Stimulated activated CD4-positive, alpha-beta T cell treated with anti-CD3 and anti-CD28 coated beads, TNF-alpha, amount 100 ng/mL, for 48 hours (primary cell): ENCODE results near the gene UNC80.
A peak's percentile ranks its signal among the peaks of the same experiment; 100 is the strongest.
"Not testable (repeated sequence)": the region's sequence is repeated elsewhere in the genome, so short reads cannot be mapped to it uniquely, and the experiment has no call there.

Experiments
- DNase-seq, 3 donors: peaks; one replicate each; pipeline ENCODE4 v3.0.0-alpha.2; 2020; ENCODE audit warnings: low read depth in 3 of 3

Gene UNC80, protein sequence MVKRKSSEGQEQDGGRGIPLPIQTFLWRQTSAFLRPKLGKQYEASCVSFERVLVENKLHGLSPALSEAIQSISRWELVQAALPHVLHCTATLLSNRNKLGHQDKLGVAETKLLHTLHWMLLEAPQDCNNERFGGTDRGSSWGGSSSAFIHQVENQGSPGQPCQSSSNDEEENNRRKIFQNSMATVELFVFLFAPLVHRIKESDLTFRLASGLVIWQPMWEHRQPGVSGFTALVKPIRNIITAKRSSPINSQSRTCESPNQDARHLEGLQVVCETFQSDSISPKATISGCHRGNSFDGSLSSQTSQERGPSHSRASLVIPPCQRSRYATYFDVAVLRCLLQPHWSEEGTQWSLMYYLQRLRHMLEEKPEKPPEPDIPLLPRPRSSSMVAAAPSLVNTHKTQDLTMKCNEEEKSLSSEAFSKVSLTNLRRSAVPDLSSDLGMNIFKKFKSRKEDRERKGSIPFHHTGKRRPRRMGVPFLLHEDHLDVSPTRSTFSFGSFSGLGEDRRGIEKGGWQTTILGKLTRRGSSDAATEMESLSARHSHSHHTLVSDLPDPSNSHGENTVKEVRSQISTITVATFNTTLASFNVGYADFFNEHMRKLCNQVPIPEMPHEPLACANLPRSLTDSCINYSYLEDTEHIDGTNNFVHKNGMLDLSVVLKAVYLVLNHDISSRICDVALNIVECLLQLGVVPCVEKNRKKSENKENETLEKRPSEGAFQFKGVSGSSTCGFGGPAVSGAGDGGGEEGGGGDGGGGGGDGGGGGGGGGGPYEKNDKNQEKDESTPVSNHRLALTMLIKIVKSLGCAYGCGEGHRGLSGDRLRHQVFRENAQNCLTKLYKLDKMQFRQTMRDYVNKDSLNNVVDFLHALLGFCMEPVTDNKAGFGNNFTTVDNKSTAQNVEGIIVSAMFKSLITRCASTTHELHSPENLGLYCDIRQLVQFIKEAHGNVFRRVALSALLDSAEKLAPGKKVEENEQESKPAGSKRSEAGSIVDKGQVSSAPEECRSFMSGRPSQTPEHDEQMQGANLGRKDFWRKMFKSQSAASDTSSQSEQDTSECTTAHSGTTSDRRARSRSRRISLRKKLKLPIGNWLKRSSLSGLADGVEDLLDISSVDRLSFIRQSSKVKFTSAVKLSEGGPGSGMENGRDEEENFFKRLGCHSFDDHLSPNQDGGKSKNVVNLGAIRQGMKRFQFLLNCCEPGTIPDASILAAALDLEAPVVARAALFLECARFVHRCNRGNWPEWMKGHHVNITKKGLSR (N-terminal part only)

DNA sequence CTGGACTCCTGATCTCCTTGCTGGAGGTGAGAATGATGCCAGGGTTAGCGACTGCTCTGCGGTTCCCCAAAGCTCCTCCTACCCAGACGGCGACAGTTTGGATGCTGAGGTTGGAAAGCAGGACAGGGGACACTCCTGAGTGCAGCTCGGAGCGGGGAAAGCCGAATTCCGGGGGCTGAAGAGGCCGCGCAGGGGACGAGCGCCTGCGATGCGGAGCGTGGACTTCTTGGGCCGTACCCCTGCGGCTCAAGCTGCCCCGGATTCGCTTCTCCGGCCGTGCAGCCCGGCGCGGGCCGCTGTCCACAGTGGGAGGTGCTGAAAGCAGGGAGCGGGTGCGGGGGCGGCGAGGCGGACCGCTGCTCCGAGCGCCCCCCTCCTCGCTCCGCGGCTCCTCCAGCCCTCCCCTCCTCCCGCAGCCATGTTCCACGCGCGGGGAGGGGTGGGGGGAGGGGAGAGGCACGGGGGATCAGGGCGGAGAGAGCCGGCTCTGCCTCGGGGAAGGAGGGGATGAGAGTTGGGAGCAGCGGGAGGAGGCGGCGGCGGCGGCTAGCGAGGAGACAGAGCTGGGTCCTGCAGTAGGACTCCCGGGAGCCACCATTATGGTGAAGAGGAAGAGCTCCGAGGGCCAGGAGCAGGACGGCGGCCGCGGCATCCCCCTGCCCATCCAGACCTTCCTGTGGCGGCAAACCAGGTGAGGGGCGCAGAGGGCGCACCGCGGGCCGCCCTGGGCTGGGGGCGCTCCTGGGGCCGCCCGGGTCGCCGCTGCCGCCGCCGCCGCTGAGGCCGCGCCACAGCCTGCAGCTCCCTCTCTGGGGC, at the start of gene UNC80:
Gene UNC80, plus strand, starts transcription at position 359 of the 816 bp plus-strand sequence. Its CDS starts 241 bp downstream, at position 600.
- DNase-seq: peak in 1 of 3 donors; percentile 7

DNA sequence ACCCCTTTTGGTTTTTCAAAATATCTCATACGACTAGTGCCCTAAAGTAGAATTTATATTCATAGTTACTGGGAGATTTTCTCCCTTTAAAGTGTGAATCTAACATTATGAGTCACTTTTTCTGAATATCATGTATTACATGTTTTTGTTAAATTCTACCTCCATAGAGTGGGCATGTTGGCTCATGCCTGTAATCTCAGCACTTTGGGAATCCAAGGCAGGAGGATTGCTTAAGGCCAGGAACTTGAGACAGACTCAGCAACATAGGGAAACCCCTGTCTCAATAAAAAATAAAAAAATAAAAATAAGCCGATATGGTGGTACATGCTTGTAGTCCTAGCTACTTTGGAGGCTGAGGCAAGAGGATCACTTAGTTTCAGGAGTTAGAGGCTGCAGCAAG, 45.3 kb upstream of the UNC80 start:
- no peak for DNase-seq

DNA sequence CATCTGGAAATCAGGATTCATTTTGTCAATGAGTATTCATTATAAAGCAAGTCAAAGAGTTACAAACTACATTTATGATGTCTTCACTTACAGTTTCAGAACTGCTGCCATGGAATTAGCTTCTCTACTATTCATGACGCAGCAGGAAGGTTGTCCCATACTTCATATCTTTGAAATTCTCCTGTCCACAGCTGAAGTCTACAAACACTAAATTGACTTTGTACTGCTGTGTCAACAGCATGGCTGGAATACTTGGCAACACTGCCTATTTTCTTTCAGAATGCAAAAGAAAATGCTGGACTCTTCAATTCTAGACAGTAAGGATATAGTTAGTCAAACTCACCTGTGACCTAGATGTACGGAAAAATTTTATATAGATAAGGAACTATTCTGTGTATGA, 44.6 kb upstream of the UNC80 start:
- no peak for DNase-seq

DNA sequence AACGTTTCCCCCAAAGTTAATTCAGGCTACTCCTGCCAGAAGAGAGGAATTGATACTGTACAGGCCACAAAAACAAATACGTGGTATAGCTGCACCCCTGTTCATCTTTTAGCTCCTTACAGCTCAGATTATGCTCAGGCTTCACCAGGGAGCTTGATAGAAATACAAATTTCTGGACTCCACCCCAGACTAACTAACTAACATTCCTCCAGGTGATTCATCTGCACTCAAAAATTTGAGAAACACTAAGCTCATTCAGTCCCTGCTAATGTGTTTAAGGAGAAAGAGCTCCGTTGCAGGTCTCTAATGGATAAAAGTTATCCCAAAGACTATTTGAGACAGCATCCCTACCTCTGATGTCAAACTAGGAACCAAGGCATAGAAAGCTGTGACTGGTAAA, 36.8 kb upstream of the UNC80 start:
- no peak for DNase-seq

DNA sequence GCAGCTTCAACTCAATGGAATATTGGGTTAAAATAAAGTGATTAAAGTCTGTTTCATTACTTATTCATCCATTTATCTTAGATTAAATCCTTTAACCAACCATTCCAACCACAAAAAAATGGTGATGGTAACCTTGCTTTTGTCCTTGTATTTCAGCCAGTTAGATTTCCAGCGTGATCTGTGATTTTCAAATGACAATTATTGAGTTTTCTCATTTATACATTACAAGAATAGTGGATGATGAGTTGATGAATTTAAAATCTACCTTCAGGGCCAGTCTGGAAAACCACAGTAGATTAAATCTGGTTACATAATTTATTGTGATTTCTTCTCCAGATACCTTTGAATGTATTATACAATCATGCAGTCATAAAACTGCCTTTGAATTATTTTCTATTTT, 29.7 kb upstream of the UNC80 start:
- DNase-seq: no peak

DNA sequence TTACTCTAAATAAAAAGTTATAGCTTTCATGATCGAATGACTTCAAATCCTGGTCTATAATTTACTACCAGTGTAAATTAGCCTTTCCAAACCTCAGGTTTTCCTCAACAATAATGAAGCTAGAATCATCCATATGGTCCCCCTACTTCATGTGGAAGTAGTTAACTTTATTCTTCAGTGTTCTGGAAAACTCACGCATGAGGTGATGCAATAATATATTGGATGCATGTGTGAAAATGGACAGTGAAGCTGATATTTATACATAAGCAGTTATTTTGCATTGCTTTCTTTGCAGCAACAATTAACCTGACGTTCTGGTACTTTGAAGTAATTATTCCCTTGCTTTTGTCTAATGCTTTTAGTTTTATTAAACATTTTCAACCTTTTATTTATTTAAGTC, 18.6 kb upstream of the UNC80 start:
- DNase-seq: no peak

DNA sequence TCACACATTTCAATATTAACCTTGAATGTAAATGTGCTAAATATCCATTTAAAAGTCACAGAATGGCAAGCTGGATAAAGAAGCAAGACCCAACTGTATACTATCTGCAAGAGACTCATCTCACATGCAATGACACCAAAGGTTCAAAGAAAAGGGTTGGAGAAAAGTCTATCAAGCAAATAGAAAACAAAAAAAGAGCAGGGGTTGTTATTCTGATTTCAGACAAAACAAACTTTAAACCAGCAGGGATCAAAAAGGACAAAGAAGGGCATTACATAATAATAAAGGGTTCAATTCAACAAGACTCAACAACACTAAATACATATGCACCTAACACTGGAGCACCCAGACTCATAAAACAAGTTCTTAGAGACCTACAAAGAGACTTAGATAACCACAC, 14.5 kb upstream of the UNC80 start:
- DNase-seq: no peak

DNA sequence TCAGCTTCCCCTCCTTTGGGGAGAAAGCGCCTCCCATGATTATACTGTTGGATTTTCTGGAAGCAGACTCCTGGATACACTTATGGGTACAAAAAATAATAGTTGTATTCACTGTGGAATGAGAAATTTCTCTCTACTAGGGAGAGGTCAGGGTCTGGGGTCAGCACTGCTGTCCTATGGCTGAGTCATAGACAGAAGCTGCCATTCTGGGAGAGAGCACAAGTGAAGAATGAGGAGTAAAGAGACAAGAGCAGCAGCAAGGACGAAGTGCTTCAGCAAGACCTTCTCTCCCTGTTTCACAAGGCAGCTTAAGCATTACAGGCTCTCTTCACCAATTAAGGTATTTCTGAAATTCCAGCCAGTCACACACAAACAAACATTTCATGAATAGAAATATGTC, 10.1 kb upstream of the UNC80 start:
- DNase-seq: no peak

DNA sequence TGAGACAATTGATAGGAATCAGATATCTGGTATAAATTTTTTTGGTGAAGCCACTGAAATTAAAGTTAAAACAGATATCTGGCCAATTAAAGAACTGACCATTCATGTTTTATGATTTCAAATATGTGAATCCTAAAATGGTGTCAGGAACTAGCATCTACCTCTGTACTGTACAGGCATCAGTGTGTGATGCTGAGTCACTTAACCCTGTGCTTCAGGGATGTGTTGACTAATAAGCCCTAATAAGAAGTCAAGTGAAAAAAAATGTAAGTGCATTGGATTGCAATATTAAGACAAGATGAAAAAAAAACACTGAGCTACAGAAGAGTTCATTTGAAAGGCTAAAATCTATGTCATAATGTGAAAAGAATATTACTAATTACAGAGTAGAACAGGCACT, 9.1 kb upstream of the UNC80 start:
- no peak for DNase-seq

DNA sequence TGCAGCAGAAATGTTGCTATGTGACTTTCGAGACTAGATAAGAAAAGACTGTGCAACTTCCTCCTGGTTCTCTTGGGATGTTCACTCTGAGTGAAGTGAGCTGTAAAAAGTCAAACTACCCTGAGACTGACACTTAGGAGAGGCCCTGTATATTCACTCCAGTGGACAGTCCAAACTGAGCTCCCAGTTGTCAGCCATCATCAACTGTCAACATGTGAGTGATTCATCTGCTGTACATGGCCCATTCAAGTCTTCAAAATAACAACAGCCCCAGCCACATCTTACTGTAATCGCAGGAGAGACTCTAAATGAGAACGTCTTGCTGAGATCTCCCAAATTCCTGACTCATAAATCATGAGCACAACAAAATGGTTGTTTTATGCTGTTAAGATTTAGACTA, 8.5 kb upstream of the UNC80 start:
- DNase-seq: no peak

DNA sequence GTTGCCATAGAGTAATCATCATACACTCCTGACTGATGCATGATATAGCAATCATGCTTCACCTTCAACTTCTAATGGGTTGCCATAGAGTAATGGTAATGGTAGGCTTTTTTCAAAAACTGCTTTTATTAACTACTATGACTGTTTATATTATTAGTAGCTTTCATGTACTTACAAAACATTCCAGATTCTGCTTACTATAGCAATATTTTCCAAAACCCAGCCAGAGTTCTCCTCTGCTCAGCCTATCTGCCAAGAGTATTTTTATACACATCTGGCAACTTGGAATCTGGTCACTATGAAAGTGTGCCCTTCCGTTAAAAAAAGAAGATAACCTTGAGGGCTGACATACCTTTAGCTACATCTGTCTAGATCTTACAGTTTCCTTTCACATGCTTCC, 5.0 kb upstream of the UNC80 start:
- no peak for DNase-seq

DNA sequence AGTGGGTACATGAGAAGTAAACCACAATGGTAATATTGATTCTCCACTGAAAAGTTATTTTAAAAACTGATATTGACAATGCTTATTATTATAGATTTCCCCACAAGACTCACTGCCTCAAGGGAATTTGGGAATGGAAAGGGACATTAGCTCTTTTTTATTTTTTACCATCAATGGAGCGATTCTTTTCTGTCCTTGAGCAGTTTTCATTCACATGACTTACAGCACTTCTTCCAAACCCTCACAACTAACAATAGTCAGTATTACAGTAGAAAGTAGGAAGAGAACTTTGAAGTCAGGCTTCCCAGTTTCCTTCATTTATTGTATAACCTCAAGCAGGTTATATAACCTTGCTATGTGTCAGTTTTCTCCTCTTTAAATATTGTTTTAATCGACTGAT, 4.3 kb upstream of the UNC80 start:
- DNase-seq: no peak

DNA sequence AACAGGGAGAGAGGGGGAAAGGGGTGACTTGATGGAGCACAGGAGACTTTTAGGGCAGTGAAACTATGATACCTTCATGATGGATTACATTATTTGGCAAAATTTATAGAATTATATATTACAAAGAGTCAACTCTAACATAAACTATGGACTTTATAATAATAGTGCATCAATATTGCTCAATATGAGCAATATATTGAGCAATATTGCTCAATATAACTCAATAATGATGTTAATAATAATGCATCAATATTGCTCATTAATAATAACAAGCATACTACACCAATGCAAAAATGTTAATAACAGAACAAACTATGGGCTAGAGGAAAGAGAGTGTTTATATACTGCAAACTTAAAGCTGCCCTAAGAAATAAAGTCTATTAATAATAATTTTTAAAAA, 3.1 kb upstream of the UNC80 start:
- DNase-seq: no peak

DNA sequence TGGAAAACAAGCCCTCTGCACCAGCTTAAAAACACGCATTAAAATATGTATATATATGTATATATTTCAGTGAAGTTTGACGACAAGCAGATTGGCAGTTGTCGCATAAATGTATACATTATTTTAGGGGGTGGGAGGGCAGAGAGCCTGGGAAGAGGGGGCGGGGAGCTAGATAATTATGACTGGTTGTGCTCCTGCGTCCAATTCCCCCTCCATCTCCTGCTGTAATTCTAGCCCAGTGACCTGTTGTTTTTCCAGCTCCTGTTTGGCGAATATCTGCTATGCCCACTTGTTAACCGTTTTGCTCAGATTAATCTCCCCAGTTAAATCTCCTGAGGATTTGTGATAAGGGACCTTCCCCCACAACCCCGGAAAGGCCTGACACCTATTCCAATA, 656 bp downstream of the UNC80 start:
- no peak for DNase-seq

DNA sequence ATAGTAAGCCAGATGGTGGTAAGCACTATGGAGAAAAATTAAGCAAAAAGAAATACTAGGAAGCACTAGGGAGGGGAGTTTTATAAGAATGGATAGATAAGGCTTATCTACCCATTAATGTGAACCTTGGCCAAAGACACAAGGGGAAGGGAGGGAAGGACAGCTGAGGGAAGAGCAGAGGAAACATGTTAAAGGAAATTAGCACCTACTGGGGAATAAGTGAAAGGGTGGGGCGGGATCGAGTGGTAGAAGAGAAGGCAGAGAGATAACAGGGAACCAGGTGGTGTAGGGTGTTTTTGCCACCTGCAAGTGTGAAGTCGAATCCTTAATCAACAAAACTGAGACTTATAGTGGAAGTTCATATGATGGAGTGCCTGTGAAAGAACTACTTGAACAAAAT, 1.7 kb downstream of the UNC80 start:
- DNase-seq: no peak

DNA sequence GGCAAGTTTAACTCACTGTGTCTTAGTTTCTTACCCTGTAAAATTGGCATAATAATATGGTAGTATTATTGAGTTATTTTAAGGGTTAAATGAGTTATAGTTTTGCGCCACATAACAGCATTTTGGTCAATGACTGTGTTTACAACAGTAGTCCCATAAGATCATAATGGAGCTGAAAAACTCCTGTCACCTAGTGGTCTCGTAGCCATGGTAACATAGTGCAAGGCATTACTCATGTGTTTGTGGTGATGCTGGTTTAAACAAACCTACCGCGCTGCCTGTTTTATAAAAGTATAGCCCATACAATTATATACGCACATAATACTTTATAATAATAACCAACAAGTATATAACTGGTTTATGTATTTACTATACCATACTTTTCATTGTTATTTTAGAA, 15.8 kb downstream of the UNC80 start:
- no peak for DNase-seq

DNA sequence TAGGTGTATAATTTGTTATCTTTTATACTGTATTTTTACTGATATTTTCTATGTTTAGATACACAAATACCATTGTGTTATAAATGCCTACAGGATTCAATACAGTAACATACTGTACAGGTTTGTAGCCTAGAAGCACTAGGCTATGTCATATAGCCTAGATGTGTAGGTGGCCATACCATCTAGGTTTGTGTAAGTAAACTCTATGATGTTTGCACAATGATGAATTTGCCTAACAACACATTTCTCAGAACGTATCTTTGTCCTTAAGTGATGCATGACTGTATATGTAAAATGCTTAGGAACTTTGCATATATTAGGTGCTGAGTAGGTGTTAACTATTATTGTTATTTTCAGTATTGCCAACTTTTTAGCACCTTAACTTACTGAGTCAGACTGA, 17.3 kb downstream of the UNC80 start:
- no peak for DNase-seq

DNA sequence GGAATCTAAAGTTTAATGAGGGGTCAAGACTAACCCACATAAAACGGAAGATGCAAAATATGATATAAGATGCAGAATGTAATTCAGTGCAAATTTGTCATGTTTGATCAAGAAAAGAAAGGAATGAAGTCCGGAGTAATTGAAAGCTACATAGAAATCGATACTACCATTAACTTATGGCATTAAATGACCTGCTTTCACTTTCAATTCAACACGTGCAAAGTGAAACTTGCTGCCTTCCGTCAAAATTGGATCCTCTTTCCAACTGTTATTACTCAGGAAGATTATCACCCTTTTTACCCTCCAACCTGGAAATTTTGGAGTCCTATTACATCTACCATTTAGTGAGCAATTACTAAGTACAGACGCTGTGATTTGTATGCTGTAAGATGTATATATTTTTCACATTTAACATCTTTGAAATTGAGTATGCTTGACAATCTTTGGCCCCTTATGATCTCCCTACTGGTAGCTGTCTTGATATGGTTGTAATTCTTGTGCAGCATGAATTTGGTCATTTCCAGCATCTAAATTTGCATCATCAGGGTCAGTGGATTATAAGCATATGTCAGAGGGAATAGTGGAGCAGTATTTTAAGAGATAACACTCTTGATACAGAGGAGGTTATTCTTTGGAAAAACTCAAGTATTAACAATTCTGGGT, 18.6 kb downstream of the UNC80 start:
- DNase-seq: no peak

DNA sequence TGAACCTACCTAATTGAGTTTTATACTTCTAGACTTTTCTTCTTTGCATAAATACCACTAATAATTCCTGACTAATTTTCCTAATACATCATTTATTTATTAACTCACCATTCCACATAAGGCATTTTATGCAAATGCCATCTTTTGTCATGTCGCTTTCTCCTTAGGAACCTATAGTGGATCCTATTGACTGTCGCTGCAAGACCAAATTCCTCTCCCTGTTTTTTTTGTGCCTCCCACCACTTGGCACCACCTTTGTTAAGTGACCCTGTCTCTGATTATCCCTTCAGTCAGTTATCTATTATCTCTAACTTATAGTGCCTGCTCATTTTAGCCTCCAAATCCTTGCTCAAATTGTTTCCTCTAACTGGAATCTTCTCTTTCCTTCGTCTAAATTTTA, 19.5 kb downstream of the UNC80 start:
- DNase-seq: no peak

DNA sequence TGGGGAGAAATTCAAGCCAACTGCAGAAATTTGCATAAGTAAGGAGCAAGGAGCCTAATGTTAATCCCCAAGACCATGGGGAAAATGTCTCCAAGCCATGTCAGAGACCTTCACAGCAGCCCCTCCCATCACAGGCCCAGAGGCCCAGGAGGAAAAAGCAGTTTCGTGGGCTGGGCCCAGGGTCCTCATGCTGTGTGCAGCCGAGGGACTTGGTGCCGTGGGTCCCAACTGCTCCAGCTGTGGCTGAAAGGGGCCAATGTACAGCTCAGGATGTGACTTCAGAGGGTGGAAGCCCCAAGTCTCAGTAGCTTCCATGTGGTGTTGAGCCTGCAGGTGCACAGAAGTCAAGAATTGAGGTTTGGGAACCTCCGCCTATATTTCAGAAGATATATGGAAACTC, 23.8 kb downstream of the UNC80 start:
- not testable (repeated sequence) for DNase-seq

DNA sequence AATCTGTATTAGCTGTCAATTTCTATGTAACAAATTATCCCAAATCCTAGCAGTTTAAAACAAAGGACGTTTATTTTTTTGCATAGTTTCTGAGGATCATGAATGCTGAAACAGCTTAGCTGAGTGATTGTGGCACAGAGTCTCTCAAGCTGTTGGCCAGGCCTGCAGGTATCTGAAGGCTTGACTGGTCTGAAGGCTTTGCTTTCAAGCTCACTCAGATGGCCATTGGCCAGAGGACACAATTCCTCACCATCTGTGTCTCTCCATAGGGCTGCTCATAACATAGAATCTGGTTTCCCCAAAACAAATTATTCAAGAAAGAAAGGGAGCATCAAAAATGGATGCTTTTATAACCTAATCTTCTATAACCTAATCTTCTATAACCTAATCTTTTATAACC, 33.7 kb downstream of the UNC80 start:
- DNase-seq: no peak
